ENCODE data around the gene SRSF7. TPM values are rescaled to one million over a fixed set of nuclear protein-coding genes. Genes with fewer than 3 reads are reported as not detected.

Gene SRSF7
- total RNA-seq, 4 donors from 2014 or later = 94.4 to 163 (median 128) TPM

DNA sequence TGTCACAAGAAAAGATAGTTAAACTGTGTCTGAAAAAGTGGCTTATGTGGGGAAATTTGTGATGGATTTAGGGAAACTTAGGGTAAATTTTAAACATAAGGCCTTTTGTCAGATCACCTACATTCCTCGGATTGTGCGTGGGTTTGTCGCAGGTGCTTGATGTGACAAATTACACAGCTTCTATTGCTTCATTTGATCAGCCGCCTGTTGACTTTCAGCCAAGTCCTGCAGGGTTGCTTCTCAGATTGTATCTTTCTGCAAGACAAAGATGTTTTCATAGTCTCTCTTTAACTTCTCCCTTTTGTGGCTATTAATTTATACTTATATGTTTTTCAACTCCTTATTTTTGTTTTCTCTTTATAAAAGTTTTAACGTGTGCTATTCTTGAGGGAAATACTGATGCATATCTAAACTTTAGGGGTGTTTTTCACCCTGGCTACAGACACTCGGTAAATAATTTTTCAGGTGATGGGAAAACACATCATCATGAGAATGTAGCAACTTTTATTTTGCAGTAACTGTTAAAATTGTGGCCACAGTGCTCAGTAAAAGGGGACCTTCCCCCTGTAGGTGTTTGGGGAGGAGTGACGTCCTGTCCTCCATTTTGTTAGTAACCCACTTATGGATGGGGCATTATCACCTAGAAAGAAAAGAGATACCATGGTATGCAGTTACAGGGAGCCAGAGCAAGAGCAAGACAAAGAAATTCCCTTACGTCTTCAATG is 53.9 kb downstream of the SRSF7 start:
- TF ChIP-seq, protein P1, sequence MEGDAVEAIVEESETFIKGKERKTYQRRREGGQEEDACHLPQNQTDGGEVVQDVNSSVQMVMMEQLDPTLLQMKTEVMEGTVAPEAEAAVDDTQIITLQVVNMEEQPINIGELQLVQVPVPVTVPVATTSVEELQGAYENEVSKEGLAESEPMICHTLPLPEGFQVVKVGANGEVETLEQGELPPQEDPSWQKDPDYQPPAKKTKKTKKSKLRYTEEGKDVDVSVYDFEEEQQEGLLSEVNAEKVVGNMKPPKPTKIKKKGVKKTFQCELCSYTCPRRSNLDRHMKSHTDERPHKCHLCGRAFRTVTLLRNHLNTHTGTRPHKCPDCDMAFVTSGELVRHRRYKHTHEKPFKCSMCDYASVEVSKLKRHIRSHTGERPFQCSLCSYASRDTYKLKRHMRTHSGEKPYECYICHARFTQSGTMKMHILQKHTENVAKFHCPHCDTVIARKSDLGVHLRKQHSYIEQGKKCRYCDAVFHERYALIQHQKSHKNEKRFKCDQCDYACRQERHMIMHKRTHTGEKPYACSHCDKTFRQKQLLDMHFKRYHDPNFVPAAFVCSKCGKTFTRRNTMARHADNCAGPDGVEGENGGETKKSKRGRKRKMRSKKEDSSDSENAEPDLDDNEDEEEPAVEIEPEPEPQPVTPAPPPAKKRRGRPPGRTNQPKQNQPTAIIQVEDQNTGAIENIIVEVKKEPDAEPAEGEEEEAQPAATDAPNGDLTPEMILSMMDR (IDR thresholded peaks at IDR 0.05) = no peak
- no peak for TF ChIP-seq POLR2A (IDR thresholded peaks at IDR 0.05)

More for the DNA sequence above, 53.9 kb downstream of the SRSF7 start:
- no peaks in the 10 kb centered on the region for H3K27me3 ChIP-seq
- no peak overlapping the region for H3K4me3 ChIP-seq
- H3K36me3 ChIP-seq = no peaks in the 10 kb centered on the region
- no peaks in the 10 kb centered on the region for H3K9me3 ChIP-seq
- H3K4me1 ChIP-seq = no peaks in the 10 kb centered on the region
- intact Hi-C loops (cut with DNase I; ENCODE audit: low total_unique reads) = no loop called here
- H3K27ac ChIP-seq = no peak overlapping the region
- no peak for DNase-seq

Other genes starting within 250 kb of the SRSF7 start
- 100 to 1,000 TPM in 1 of 4 donors, 10 to 100 TPM in 3; 35.6 to 100 (median 55.4) TPM for gene HNRNPLL, start 148.4 kb downstream of the SRSF7 start, total RNA-seq
- gene GALM, start 85.2 kb downstream of the SRSF7 start, total RNA-seq = 100 to 1,000 TPM in 1 of 4 donors, 10 to 100 TPM in 1, 1 to 10 TPM in 2; 6.2 to 104 (median 14.8) TPM
- gene GEMIN6, start 26.8 kb upstream of the SRSF7 start, total RNA-seq = 10 to 100 TPM in 1 of 4 donors, 1 to 10 TPM in 3; 1.8 to 11.9 (median 5.4) TPM
- 10 to 100 TPM in 3 of 4 donors, 1 to 10 TPM in 1; 5.3 to 31.2 (median 18.6) TPM for gene DHX57, start 124.6 kb upstream of the SRSF7 start, total RNA-seq
- 10 to 100 TPM in 2 of 4 donors, 1 to 10 TPM in 2; 2.0 to 16.3 (median 10.6) TPM for gene MORN2, start 124.6 kb upstream of the SRSF7 start, total RNA-seq
- 1 to 10 TPM in 3 of 4 donors, under 1 TPM in 1; 0.88 to 5.9 (median 2.2) TPM for gene ARHGEF33, start 138.5 kb upstream of the SRSF7 start, total RNA-seq

Measured in uterus (tissue), 4 donors.